Gastroesophageal sphincter (tissue), 4 donors: ENCODE data around the gene FBXW7. TPM values are rescaled to one million over a fixed set of nuclear protein-coding genes. Genes with fewer than 3 reads are reported as not detected.
"Not testable (repeated sequence)": the region's sequence is repeated elsewhere in the genome, so short reads cannot be mapped to it uniquely, and the experiment has no call there.

Experiments used
- ATAC-seq: fragments of 150-250 bp; one replicate; pipeline ENCODE4 v1.9.1; 2016; ENCODE audit warnings: mild to moderate bottlenecking, moderate library complexity
- H3K27ac ChIP-seq, 4 donors: fragments of 200-600 bp; sonication (generic) in 3 of 4; 1 replicate in 3 of 4; 2 replicates in 1 of 4; pipeline ENCODE4 v1.5.1; 2016 to 2019
- H3K27me3 ChIP-seq: fragments of 200-600 bp; sonication (generic); one replicate; pipeline ENCODE4 v1.5.1; 2019
- H3K36me3 ChIP-seq, 2 donors: fragments of 200-600 bp; sonication (generic); one replicate each; pipeline ENCODE4 v1.5.1; 2019; ENCODE audit warnings: control low read depth in 1 of 2
- H3K4me1 ChIP-seq, 3 donors: fragments of 200-600 bp; sonication (generic); 1 replicate in 2 of 3; 2 replicates in 1 of 3; pipeline ENCODE4 v1.5.1; 2016 to 2019; ENCODE audit warnings: control low read depth in 2 of 3
- H3K4me3 ChIP-seq, 2 donors: fragments of 200-600 bp; sonication (generic); one replicate each; pipeline ENCODE4 v1.5.1; 2019; ENCODE audit warnings: mild to moderate bottlenecking in 1 of 2, moderate library complexity in 1 of 2
- H3K9me3 ChIP-seq, 3 donors: fragments of 200-600 bp; sonication (generic); one replicate each; pipeline ENCODE4 v1.5.1; 2017 to 2019; ENCODE audit warnings: control low read depth in 2 of 3
- EP300 ChIP-seq: sonication (generic); formaldehyde crosslinking; IDR thresholded peaks from one replicate; pipeline ENCODE4 v1.6.1; 2017; ENCODE audit warnings: antibody characterized with exemption, mild to moderate bottlenecking
- POLR2A ChIP-seq, 2 donors: fragments of 450-650 bp; IDR thresholded peaks; one replicate each; pipeline ENCODE4 v1.6.1; 2017; ENCODE audit warnings: antibody characterized with exemption in 2 of 2, mild to moderate bottlenecking in 2 of 2, moderate library complexity in 1 of 2
- POLR2AphosphoS5 ChIP-seq: sonication (generic); formaldehyde crosslinking; IDR thresholded peaks from one replicate; pipeline ENCODE4 v1.6.1; 2017; ENCODE audit warnings: antibody characterized with exemption
- WGBS, 2 donors: methylation state at CpG; one replicate each; pipeline ENCODE4 v1.1.5; 2018; ENCODE audit warnings: low coverage in 1 of 2; 5-methylcytosine and 5-hydroxymethylcytosine counted together
- total RNA-seq, 4 donors: library from RNA; depleted of rRNA; stranded (reverse); fragments of >200 nt; gene quantifications; one replicate each; pipeline ENCODE4 v1.1.0, GENCODE V29; 2016
- TF ChIP-seq, protein P1 (sequence below), 4 experiments: fragments of 200-600 bp in 2 of 4; fragments of 450-650 bp in 2 of 4; sonication (generic) in 1 of 4; IDR thresholded peaks; one replicate each; pipeline ENCODE4 v1.5.1; 2017 to 2019; ENCODE audit warnings: antibody characterized with exemption in 4 of 4, mild to moderate bottlenecking in 2 of 4, moderate library complexity in 2 of 4

FBXW7 gene
- total RNA-seq, 4 donors from 2014 or later = 55.1 to 120 (median 85.5) TPM

DNA sequence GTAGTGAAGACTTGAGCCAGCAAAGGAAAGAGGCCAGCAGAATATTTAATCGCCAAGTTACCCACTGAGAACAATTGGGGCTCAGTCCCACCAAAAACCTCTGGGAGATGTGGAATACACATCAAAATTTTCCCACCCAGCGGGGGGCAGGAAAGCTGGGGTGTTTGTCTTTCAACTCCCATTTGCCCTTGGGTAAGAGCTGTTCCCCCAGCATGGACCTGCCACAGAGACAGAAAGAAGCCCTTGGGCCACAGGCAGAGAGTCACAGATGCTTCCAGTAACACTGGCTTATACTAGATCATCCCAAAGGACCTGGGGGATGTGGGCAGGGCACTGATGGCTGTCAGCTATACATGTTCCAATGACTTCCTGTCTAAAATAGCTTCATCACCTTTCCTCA is 18.9 kb upstream of the FBXW7 start:
- H3K4me1 ChIP-seq = no peaks in the 10 kb centered on the region
- H3K9me3 ChIP-seq = no peaks in the 10 kb centered on the region
- TF ChIP-seq POLR2AphosphoS5 (no peak), EP300 (no peak), POLR2A (IDR thresholded peaks at IDR 0.05) (no peak)
- TF ChIP-seq, protein P1, sequence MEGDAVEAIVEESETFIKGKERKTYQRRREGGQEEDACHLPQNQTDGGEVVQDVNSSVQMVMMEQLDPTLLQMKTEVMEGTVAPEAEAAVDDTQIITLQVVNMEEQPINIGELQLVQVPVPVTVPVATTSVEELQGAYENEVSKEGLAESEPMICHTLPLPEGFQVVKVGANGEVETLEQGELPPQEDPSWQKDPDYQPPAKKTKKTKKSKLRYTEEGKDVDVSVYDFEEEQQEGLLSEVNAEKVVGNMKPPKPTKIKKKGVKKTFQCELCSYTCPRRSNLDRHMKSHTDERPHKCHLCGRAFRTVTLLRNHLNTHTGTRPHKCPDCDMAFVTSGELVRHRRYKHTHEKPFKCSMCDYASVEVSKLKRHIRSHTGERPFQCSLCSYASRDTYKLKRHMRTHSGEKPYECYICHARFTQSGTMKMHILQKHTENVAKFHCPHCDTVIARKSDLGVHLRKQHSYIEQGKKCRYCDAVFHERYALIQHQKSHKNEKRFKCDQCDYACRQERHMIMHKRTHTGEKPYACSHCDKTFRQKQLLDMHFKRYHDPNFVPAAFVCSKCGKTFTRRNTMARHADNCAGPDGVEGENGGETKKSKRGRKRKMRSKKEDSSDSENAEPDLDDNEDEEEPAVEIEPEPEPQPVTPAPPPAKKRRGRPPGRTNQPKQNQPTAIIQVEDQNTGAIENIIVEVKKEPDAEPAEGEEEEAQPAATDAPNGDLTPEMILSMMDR (IDR thresholded peaks at IDR 0.05) = no peak
- no peak overlapping the region for H3K4me3 ChIP-seq
- whole genome bisulfite sequencing, 2 donors = 100% methylated on average over 2 of the region's 2 CpGs; no CpG with 5 or more reads in 1 of the 2 donors
- H3K27me3 ChIP-seq = no peaks in the 10 kb centered on the region
- no peak for ATAC-seq
- H3K27ac ChIP-seq = no peak overlapping the region
- no peaks in the 10 kb centered on the region for H3K36me3 ChIP-seq

DNA sequence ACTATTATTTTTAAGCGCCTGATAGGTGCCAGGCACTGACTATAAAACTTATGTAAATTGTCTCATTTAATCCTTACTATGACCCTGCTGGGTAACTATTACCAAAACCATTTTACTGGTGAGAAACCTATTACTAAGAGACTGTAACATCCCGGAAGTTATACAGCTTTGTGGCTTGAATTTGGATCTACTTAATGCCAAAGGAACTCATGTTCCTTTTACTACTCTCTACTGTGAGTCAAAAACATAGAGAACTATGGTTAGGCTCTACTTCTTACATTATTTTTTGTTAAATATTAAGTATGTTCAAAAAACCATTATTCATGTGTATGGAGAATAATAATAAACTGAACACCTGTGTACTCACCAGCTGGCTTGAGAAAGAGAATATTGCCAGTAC is 14.8 kb upstream of the FBXW7 start:
- not testable (repeated sequence) for H3K9me3 ChIP-seq, H3K4me3 ChIP-seq, H3K36me3 ChIP-seq, ATAC-seq, H3K4me1 ChIP-seq, H3K27ac ChIP-seq, H3K27me3 ChIP-seq
- WGBS, 2 donors = 92 to 95% methylated on average over 2 of the region's 2 CpGs

GRCh38 chr4:152545088-152545487 is 9.2 kb upstream of the FBXW7 start:
- no peak for ATAC-seq
- 94% methylated on average over 2 of the region's 2 CpGs; no CpG with 5 or more reads in 1 of the 2 donors for WGBS, 2 donors
- H3K9me3 ChIP-seq = no peaks in the 10 kb centered on the region

DNA sequence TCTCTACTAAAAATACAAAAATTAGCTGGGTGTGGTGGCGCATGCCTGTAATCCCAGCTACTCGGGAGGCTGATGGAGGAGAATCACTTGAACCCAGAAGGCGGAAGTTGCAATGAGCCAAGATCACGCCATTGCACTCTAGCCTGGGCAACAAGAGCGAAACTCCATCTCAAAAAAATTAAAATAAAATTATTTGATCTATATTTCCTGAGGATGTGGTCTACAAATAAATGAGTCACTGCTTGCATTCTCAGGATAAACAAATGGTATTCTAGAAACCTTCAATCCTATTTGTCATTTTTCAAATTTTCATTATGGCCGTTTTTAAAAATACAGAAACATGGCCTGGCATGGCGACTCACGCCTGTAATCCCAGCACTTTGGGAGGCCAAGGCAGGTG is 8.6 kb upstream of the FBXW7 start:
- H3K27me3 ChIP-seq, H3K27ac ChIP-seq, H3K36me3 ChIP-seq, H3K4me1 ChIP-seq, H3K4me3 ChIP-seq, ATAC-seq, H3K9me3 ChIP-seq: not testable (repeated sequence)
- WGBS, 2 donors = 92 to 94% methylated on average over 6 to 8 of the region's 8 CpGs

More at GRCh38 chr4:152545088-152545487, 9.2 kb upstream of the FBXW7 start:
- Histone ChIP-seq H3K27me3 (no peaks in the 10 kb centered on the region), H3K4me1 (no peaks in the 10 kb centered on the region), H3K4me3 (no peak overlapping the region), H3K36me3 (peaks cover 0 to 3% of the 10 kb centered on the region in 2 donors), H3K27ac (no peak overlapping the region)
- TF ChIP-seq, protein P1 (IDR thresholded peaks at IDR 0.05) = no peak
- TF ChIP-seq POLR2AphosphoS5 (no peak), POLR2A (IDR thresholded peaks at IDR 0.05) (no peak), EP300 (no peak)

DNA sequence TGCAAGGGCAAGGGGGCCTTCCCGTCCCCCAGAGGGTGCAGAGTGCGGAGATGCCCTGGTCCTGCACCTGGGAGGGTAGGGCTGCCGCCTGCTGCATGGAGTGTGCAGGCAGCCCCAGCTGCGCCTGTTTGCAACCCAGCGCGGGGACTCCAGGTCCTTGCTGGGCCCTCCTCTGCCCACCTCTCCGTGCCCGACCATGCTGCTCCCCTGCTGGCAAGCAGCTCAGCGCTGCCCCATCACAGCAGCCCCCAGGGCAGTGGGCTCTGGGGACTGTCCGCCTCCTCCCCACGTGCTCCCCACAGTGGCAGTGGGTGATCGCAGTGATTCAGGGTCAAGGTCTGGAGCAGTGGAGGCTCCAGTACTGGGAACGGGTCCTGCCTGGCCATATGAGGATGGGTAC is 5.0 kb upstream of the FBXW7 start:
- Histone ChIP-seq H3K9me3 (no peaks in the 10 kb centered on the region), H3K36me3 (peaks cover 0 to 10% of the 10 kb centered on the region in 2 donors), H3K27ac (no peak overlapping the region), H3K4me1 (peaks cover 0 to 23% (median 11%) of the 10 kb centered on the region in 3 donors), H3K4me3 (no peak overlapping the region), H3K27me3 (no peaks in the 10 kb centered on the region)
- no CpG with 5 or more reads among the region's 13 CpGs for WGBS, 2 donors
- no peak for ATAC-seq
- TF ChIP-seq, protein P1 (IDR thresholded peaks at IDR 0.05) = no peak
- TF ChIP-seq POLR2AphosphoS5 = no peak
- TF ChIP-seq POLR2A (IDR thresholded peaks at IDR 0.05) = no peak
- no peak for TF ChIP-seq EP300

DNA sequence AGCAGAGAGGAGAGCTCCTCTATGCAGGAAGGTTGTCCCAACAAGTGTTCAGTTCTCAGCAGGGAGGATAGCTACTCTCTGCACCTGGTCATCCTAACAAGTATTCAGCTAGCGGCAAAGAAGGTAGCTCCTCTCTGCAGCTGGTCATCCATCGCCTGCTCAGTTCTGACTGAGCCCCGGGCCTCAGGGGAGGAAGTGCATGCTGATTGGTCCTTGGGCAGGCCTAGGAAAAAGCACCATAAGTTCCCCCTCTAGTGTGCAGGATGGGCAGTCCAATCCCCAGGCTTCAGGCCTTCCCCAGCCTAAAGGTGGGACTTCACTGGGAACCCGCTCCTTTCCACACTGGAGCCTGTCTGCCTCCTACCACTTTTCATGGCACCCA is 4.4 kb upstream of the FBXW7 start:
- Histone ChIP-seq H3K36me3 (peaks cover 0 to 10% of the 10 kb centered on the region in 2 donors), H3K9me3 (no peaks in the 10 kb centered on the region), H3K4me1 (peaks cover 0 to 23% (median 11%) of the 10 kb centered on the region in 3 donors), H3K4me3 (no peak overlapping the region), H3K27ac (no peak overlapping the region), H3K27me3 (no peaks in the 10 kb centered on the region)
- WGBS, 2 donors = 63% methylated on average over 2 of the region's 4 CpGs; no CpG with 5 or more reads in 1 of the 2 donors
- no peak for ATAC-seq
- TF ChIP-seq POLR2AphosphoS5 (no peak), POLR2A (IDR thresholded peaks at IDR 0.05) (no peak), EP300 (no peak)
- TF ChIP-seq, protein P1 (IDR thresholded peaks at IDR 0.05) = no peak
